HS-5 (cell line): Measurements from ENCODE around the gene CYBC1.
A peak's percentile ranks its signal among the peaks of the same experiment; 100 is the strongest.
"Not testable (repeated sequence)": the region's sequence is repeated elsewhere in the genome, so short reads cannot be mapped to it uniquely, and the experiment has no call there.

ENCODE experiments used
- DNase-seq: peaks from one replicate; pipeline ENCODE4 v3.0.0-alpha.2; 2012; ENCODE audit warnings: low read depth

The CYBC1 gene

DNA sequence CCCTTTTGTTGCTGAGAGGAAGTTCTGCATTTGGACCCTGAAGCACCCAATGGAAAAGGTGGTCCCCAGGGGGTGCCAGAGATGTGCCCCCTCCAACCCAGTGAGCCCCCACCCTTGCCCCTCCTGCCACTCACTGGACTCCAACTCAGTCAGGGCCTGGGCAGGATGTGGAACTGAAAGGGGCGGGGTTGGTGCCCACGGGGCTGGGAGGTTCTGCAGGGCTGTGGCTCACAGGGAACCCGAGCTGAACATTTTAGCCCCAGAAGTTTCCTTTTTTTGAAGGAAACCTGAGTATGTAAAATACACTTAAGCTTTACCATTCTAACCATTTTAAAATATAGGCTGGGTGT, 16.4 kb downstream of the CYBC1 start:
- no peak for DNase-seq

DNA sequence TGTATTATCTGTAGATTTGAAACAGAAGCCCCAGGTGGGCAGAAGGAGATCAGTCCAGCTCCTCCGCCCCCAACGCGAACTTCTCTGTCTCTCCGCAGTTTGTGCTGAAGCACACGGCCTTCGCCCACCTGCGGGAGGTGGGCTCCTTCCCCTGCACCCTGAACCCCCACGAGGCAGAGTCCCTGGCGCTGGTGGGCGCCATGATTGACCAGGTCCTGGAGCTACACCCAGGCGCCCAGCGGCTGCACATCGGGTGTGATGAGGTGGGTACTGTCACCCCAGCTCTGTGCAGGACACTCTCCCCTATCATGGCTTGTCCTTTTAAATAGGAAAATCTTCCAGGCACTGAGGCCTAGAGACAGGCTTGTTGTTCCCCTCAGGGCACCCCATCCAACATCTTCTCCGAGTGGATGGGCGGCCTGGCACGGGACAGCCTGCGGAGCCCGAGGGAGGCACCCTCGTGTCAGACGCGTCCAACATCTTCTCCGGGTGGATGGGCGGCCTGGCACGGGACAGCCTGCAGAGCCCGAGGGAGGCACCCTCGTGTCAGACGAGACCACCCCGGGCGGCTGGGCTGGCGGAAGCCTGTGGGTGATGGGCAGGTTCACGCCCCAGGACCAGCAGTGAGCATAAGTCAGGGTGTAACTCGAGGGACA, 16.9 kb downstream of the CYBC1 start:
- DNase-seq, result no peak

DNA sequence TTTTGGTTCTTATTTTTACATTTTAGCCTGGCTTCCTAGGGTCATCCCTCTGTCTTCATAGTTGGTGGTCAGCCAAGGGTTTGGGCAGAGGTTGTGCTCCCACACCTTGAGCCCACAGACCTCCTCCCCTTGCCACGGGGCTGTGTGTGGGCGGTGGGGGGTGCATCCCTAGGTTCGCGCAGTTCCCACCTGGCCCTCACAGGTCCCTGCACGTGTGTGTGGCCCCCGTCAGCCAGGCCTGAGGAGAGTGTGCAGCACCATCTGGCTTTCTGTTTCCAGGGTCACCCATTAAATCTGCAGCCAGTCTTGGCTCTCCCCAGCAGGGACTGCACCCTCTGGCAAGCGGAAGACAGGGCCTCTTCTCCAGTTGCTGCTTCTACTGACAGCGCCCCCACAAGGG, 18.5 kb downstream of the CYBC1 start:
- no peak for DNase-seq

DNA sequence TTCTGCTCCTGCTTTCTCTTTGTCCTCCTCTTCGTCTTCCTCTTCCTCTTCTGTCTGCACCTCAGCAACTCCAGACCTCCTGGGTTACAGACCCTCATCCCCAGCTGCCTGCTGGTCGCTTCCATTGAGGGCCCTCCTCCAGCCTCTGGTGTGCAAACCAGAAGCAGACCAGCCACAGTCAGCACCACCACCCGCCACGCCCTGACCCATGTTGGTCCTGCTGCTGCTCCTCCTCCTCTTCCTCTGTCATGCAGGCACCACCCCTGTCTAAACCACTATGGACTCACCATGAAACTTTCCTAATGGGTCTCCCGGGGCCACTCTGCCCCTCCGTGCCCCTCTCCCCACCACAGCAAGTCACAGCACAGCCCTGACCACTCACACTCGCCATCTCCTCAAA, 20.7 kb downstream of the CYBC1 start:
- DNase-seq, result no peak

DNA sequence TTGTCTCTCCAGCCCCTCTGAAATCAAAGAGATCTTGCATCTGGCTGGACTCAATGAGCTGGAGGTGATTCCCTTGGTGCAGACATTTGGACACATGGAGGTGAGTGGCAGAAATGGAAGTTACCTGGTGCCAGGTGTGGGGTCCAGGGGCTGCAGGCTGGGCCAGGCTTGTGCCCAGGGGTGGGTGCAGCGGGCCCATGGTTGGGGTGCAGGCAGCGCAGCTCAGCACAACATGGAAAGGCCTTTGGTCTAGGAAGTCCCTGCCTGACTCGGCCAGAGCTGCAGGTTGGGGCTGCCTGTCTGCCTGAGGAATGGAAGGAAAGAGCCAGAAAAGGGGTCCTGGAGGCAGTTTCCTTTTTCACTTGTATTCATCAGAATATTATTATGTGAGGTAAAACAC, 22.0 kb downstream of the CYBC1 start:
- DNase-seq, result no peak

DNA sequence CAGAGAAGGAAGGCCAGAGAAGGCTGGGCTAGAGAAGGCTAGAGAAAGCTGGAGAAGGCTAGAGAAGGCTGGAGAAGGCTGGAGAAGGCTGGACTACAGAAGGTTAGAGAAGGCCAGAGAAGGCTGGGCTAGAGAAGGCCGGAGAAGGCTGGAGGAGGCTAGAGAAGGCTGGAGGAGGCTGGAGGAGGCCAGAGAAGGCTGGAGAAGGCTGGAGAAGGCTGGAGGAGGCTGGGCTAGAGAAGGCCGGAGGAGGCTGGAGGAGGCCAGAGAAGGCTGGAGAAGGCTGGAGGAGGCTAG, 25.7 kb downstream of the CYBC1 start:
- no peak for DNase-seq

DNA sequence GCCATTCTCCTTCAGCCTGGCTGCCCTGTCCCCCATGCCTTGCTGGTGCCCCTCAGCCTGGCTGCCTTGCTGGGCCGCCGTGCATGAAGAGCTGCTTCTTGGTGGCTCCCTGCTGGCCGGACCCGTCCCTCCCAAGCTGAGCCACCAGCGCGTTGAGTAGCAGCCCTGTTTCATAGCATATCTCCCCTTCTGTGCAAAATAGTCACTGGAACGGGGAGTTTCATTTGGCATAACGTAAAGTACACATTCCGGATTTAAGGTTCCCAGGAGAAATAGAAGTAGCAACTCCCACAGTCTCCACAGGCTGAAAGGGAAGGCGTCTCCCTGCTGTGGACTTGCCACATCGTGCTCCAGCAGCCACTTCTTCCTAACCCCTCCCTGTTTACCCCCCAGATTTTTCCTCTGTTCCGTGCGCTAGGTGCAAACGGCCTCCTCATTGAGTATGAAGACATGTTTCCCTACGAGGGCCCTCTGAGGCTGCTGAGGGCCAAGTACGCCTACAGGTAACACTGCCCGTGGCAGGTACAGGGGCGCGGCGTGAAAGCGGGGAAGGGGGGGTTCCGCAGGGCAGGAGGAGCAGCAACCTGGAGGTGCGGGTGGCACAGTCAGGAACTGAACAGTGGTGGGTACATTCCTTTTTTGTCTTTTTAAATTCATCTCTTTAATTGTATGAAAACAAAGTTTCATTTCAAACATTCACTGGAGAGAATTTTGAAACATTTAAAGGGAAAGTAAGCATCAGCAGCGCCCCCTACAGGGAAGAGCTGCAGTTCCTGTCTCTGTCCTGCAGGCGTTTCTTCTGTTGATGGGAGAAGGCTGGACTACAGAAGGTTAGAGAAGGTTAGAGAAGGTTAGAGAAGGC, 26.3 kb downstream of the CYBC1 start:
- no peak for DNase-seq

DNA sequence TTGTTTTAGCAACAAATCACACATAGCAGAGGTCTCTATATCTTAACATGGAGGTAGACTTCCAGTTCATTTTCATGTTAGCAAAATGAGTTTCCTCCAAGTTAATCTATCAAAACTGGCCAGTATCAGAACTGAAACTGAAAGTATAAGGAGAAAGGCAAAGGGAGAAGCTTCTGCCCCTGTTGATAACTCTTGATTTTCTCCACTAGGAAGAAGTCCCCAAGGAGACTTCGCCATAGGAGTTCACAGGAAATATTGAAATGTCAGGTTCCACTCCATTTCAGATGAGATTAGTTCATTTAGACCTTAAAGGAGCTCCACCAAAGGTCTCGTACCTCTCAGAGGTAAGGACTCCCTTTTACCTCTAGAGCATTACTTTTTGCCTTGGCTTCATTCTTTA, 31.0 kb downstream of the CYBC1 start:
- no peak for DNase-seq

DNA sequence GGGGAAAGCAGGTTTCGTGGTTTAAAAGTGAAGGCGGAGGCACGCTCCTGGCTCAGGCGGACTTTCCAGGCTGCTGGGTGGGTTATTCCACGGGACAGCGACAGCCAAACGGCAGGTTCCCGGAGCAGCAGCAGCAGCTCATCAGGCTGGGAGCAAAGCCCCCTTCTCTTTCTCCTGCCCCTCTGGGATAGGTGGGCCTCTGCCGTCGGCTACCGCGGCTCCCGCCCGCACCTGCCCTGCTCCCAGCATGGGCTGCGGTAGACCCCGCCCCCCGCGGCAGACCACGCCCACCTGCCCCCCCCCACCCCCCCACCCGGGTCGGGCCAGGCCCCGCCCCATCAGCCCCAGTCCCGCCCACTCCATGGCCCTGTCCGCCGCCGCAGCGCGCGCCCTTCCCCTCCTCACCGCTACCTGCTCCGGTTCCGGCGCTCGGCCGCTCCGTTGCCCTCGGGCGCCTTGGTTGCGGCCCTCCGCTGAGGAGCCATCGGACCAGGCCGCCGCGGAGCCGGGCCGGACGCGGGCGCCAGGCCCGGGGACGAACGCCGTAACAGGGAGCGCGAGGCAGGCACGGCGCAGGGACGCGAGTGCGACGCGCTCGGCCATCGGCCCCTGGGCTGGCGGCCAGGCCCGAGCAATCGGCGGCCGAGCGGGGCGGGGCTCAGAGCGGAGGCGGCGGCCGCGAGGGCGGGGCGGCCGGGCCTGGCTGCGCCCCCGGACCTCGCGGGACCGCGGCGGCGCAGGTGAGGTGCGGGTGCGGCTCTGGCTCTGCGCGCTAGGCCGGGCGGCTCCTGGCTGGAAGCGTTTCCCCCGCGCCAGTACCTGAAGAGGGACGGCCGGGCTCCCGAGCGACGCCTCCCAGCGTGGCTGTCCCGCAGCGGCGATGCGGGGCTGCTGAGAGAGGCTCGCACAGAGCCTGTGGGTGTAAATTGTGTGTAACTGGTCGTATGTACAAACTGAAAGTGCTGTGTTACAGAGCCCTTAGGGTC, 32.3 kb downstream of the CYBC1 start, which contains the start of the genes HEXD and OGFOD3:
Gene HEXD, plus strand, starts transcription at position 347 of the 986 bp plus-strand sequence. CDS start 1,453 bp downstream, outside the sequence.
Gene OGFOD3, minus strand, starts transcription at position 586 of the 986 bp plus-strand sequence. Its CDS starts 101 bp downstream, at position 485.
- DNase-seq, result peak; percentile 42

DNA sequence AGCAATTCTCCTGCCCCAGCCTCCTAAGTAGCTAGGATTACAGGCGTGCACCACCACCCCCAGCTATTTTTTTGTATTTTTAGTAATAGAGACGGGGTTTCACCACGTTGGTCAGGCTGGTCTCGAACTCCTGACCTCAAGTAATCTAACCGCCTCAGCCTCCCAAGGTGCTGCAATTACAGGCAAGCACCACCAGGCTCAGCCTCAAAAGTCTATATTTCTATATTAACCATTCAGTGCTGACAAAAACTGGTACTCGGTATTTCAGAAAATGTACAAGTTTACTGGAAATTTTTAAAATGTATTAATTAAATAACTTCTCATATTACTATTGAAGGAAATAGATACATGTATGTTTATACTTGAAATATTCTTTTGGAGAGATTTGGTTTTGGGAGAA, 33.8 kb downstream of the CYBC1 start:
- no peak for DNase-seq

DNA sequence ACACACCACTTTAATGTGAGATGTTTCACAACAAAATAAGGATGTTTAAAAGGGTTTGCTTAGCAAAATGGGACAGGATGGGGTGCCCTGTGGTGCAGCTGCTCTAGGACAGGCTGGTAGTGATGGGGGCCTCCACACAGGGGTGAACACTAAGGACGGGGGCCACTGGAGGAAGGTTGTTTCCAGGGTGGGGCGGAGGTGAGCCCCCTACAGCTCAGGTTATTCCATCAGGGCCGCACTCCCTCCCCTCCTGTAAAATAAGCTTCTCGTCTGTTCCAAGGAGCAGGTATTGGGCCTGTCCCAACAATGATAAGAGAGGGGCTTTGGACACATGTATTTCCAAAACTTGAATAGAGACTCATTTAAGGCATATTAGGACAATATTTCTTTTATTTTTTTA, 34.3 kb downstream of the CYBC1 start:
- no peak for DNase-seq

DNA sequence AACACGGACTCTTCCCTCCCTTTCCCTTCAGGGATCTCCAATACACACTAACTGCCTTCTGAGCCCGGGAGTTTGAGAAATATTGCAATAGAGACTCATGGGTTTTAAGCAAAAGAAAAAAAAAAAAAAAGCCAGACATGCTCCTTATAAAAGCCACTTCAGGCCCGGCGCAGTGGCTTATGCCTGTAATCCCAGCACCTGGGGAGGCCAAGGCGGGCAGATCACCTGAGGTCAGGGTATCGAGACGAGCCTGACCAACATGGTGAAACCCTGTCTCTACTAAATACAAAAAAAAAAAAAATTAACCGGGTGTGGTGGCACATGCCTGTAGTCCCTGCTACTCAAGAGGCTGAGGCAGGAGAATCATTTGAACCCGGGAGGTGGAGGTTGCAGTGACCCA, 34.8 kb downstream of the CYBC1 start:
- DNase-seq, result no peak

DNA sequence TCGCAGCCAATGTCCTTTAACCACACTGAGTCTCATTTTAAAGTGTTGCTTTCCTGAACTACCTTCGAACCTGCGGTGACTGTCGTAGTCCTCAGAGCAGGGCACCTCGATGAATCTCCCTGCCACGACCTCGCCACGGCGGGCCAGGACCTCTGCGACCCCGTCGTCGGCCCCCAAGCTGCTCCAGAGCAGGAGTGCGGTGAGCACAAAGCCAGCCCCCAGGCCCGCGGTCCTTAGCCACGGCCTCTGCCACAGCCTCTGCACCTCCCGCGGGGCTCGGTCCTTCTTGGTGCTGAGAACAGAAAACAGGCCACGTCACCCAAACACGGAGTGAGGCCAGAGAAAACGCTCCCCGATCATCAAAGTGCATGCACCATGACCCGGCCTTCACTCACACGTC, 35.2 kb downstream of the CYBC1 start:
- no peak for DNase-seq

DNA sequence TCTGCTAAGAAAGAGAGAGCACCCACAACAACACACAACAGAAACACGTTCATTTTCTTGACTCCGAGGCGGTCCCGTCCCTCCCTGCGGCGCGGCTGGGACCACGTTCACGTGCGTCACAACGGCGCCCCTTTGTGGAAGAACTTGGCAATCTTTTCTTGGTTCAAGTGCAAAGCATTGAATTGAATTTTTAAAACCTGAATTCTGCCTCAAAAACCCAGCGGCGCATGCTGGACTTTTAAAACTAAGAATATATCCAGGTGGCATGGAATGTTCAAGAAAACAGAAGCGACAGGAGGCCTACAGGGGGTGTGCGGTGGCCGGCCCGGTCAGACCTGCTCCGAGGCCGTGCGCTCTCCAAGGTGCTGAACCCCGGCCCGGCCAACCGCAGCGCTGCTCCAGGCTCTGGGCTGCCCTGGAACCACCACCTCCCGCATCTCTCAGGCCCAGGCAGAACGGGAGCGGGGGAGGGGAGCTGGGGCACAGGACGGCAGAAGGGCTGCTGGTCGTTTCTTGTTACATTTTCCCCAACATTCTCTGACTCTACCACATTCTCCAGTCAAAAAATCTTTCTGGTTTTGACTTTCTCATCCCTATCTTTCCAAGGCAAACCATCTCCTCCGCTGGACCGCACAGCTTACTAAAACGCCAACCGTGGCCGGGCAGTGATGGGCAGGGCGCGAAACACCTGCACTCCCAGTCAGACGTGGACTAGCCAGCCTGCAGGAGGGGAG, 35.8 kb downstream of the CYBC1 start:
- DNase-seq, result no peak

DNA sequence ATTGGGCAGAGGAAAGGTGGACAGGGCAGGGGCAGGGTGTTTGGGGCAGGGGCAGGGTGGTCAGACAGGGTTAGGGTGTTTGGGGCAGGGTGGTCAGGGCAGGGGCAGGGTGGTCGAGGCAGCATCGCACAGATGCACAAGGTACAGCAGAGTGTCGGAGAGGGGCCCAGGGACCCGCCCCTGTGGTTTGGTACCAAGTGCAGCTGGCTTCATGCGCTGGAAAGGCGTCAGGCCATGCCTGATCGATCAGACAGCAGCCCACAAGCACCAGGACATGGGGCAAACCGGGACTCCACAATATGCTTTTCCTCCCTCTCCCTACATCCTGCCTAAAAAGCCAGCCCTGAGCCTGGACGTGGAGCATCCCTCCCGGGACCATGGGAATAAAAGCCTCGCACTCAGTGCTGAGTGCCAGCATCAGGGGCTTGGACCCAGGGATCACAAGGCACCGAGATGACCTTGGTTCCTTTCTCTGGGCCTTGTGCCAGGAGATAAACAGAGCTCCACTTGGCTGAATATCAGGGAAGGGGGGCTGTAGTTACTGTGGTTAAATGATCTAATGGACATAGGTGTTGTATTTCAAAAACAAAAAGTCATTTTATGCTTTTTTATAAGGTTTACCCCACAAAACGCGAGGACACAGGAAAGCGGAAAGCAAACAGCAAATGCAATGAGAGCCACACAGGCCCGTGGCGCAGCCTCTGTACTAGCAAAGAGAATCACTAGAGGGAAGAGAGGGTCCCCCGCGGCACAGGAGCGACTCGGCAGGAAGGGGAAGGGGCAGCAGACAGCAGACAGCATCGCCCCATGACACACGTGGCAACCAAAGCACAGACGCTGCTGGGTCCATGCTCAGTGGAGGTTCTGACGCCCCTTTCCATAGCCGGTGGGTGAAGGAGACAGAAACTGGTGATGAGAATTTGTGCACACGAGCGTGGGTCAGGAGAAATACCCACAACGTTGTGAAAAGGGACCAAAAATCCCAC, 37.7 kb downstream of the CYBC1 start:
- DNase-seq, result no peak

DNA sequence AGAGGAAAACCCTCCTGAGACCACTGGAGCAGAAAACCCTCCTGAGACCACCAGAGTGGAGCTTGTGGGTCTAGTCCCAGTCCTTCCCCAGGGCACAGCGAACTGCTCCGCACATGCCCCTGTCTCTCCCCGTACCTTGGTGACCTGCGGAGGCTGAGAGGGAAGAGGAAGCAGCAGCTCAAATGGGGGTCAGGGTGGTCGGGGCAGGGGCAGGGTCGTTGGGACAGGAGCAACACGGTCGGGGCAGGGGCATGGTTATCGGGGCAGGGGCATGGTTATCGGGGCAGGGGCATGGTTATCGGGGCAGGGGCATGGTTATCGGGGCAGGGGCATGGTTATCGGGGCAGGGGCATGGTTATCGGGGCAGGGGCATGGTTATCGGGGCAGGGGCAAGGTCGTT, 38.5 kb downstream of the CYBC1 start:
- DNase-seq, result not testable (repeated sequence)

DNA sequence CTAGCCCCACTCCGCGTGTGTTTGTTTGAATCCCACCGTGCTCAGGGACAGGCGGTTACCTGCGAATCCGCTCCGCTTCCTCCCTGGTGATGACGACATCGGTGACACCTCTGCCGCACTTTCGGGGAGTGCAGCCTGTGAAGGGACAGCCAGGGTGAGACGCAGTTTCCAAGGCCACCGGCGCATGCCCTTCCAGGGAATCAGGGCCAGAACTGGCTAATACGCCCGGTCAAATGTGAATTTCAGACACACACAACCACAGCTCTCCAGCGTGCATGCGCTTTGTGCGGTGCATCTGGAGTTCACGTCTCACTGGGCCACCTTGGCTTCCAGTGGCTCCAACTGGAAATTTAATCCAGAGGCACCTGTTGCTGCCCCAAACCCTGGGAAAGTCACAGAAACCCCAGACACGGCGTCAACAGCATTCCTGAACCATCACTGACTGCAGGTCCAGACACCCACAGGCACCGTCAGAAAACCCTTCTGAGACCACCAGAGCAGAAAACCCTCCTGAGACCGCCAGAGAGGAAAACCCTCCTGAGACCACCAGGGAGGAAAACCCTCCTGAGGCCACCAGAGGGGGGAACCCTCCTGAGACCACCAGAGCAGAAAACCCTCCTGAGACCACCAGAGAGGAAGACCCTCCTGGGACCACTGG, 39.0 kb downstream of the CYBC1 start:
- DNase-seq, result no peak

DNA sequence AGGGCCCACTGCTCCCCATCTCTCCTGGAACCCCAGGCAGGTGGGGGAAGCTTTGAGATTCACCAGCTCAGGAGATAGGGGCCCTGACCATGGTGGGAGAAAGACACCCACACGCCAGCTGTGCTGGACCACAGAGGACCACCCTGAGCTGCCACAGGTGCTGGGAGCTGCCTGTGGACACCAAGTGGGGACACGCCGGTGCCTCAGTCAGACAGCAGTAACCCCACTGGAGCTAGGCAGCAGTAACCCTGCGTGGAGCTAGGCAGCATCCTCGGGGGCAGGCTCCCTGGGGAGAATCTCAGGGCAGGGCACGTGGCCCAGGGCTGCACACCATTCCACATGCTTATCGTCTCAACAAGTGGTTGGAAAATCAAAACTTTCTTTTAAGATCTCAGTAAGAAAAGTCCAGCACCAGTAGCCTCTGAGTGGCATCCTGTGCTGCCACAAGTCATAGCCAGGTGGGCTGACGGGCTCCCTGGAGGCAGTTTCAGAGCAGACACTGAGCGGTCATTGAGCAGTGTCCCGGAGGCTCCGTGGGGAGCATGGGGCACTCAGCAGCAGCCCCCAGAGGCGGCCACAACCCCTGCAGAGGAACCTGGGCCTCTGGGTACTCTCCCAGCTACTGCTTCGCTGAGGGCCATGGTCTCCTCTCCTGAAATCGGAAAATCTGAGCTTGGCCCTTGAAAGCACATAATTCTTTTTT, 40.4 kb downstream of the CYBC1 start:
- DNase-seq, result no peak

DNA sequence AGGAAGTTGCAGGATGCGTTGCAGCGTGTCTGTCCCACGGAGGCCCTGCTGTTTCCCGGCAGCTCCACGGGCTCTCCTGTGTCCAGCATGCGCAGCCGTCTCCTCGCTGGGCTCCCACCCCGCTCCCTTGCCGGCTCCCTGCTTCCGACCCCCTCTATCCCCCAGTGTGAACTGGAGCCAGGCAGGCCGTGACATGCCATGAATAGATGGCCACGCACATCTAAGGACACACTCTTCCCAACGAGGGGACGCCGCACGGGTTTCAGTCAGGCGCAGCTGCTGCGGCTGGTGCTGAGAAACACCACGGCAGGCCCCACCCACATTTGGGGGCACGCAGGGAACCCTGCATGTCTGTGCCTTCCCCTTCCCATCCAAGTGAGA, 41.6 kb downstream of the CYBC1 start:
- DNase-seq, result no peak
